Calu3 (cell line): ENCODE results near the gene IL17RB. TPM values are rescaled to one million over a fixed set of nuclear protein-coding genes. Genes with fewer than 3 reads are reported as not detected.

ENCODE experiments used
- BruUV-seq: library from RNA; stranded (reverse); fragments of 400-500 nt; replicated peaks from 2 replicates; lab custom pipeline; 2021; lab: Mats Ljungman, UMichigan
- CTCF ChIA-PET: fragments of 300-600 bp; sonication (Branson Sonifier 250); formaldehyde crosslinking; loops from one replicate; lab custom pipeline; 2022; ENCODE audit warnings: antibody characterized with exemption; lab: Charles Lee
- DNase-seq: peaks from one replicate; pipeline ENCODE4 v3.0.0; 2022
- H3K27ac Mint-ChIP-seq: one replicate; pipeline ENCODE4 v1.8.0; 2022; ENCODE audit warnings: mixed read lengths; ENCODE audit not compliant: unreplicated experiment
- H3K27me3 Mint-ChIP-seq: one replicate; pipeline ENCODE4 v1.8.0; 2022; ENCODE audit warnings: mixed read lengths; ENCODE audit not compliant: unreplicated experiment
- H3K36me3 Mint-ChIP-seq: one replicate; pipeline ENCODE4 v1.8.0; 2022; ENCODE audit warnings: mild to moderate bottlenecking, moderate library complexity, mixed read lengths; ENCODE audit not compliant: insufficient read depth, unreplicated experiment
- H3K4me1 Mint-ChIP-seq: one replicate; pipeline ENCODE4 v1.8.0; 2022; ENCODE audit warnings: mild to moderate bottlenecking, low read depth, mixed read lengths; ENCODE audit not compliant: unreplicated experiment
- H3K4me3 Mint-ChIP-seq: one replicate; pipeline ENCODE4 v1.8.0; 2022; ENCODE audit warnings: mild to moderate bottlenecking, low read depth, moderate library complexity, mixed read lengths; ENCODE audit not compliant: unreplicated experiment
- H3K9me3 Mint-ChIP-seq: one replicate; pipeline ENCODE4 v1.8.0; 2022; ENCODE audit warnings: low read depth, mixed read lengths; ENCODE audit not compliant: unreplicated experiment
- CTCF ChIP-seq: fragments of 200-600 bp; IDR thresholded peaks from one replicate; pipeline ENCODE4 v1.8.0; 2022; ENCODE audit warnings: antibody characterized with exemption; ENCODE audit not compliant: unreplicated experiment
- intact Hi-C: fragments of 100-400 bp; cut with micrococcal nuclease; formaldehyde crosslinking; loops from one replicate; pipeline ENCODE4 v1.10.0; 2022; ENCODE audit not compliant: unreplicated experiment
- total RNA-seq: library from RNA; stranded (reverse); gene quantifications from 2 replicates; pipeline ENCODE4 v1.2.3, GENCODE V29; 2022

Gene IL17RB
- total RNA-seq, 1 experiment from 2014 or later: 21.9 TPM

DNA sequence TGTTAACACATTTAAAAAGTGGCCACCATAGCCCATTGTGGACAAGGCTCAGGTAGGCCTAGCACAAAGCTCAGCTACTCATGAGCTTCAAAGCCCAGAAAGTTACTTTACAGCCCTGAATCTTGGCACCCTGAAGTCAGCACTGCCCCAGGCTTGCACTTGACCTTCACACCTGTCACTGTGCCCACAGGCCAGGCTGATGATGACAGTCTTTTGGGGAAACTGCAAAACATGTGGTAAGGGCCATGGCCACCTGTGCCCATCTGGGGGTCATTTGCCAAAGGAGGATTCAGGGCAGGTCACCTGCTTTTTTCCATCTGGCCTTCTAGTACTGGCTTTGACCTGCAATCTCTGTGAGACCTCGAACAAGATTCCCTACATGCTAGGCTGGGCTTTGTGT lies 11.1 kb upstream of the IL17RB start:
- TF ChIP-seq CTCF: no peak
- H3K27me3 Mint-ChIP-seq: no peaks in the 10 kb centered on the region
- no peak overlapping the region for H3K27ac Mint-ChIP-seq
- H3K4me3 Mint-ChIP-seq: no peak overlapping the region
- H3K9me3 Mint-ChIP-seq: no peaks in the 10 kb centered on the region
- H3K36me3 Mint-ChIP-seq: peaks cover 17% of the 10 kb centered on the region
- CTCF ChIA-PET: no interaction called here
- BruUV-seq: no TSS peak
- intact Hi-C loops: no loop called here
- DNase-seq: no peak
- peaks cover 11% of the 10 kb centered on the region for H3K4me1 Mint-ChIP-seq

- no peaks in the 10 kb centered on the region for H3K9me3 Mint-ChIP-seq
- no TSS peak for BruUV-seq
- H3K4me3 Mint-ChIP-seq: no peak overlapping the region
- H3K27ac Mint-ChIP-seq: no peak overlapping the region
- no peaks in the 10 kb centered on the region for H3K27me3 Mint-ChIP-seq
- peaks cover 17% of the 10 kb centered on the region for H3K36me3 Mint-ChIP-seq
- intact Hi-C loops: no loop called here
- CTCF ChIA-PET: no interaction called here
- no peak for TF ChIP-seq CTCF
- peaks cover 15% of the 10 kb centered on the region for H3K4me1 Mint-ChIP-seq
- DNase-seq: no peak
Observed at GRCh38 chr3:53836084-53836872, 10.1 kb upstream of the IL17RB start.

DNA sequence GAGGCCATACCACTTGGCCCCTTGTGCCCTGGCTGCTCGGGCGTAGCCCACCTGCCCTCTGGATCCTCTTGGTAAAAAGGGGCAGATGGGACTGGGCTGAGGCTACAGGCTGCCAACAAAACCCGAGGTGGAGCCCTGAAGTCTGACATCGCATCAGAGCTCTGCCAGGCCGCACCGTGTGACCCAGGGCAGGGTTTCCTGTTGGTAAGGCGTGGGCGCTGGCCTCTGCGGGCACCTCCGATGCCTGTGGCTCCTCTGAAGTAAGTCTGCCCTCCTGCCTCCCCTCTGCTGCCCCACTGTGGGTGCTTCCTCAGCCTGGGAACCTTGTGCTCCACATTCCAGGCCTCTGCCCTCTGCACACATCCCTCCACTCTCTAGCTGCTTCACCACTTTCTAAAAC lies 9.0 kb upstream of the IL17RB start:
- H3K4me3 Mint-ChIP-seq: no peak overlapping the region
- intact Hi-C loops: no loop called here
- H3K4me1 Mint-ChIP-seq: peaks cover 24% of the 10 kb centered on the region
- peaks cover 16% of the 10 kb centered on the region for H3K36me3 Mint-ChIP-seq
- no TSS peak for BruUV-seq
- CTCF ChIA-PET: no interaction called here
- H3K27ac Mint-ChIP-seq: no peak overlapping the region
- H3K9me3 Mint-ChIP-seq: no peaks in the 10 kb centered on the region
- DNase-seq: no peak
- H3K27me3 Mint-ChIP-seq: no peaks in the 10 kb centered on the region
- no peak for TF ChIP-seq CTCF

DNA sequence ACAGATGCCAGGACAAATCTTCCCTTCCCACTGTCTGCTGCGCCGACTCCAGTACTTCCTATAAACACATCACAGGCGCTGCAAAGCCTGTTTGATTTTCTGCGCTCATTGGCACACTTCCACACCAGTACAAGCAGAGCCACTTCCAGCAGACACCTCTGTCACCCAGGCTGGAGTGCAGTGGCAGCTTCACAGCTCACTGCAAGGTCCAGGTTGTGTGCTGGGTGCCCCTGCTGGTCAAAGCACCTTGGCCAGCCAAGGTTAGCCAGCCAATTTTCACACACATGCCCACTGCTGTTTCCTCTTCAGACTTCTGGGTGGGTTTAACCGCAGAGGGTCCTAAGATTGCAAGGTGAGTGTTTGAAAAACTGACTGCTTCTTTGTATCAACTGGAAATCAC lies 5.1 kb upstream of the IL17RB start:
- BruUV-seq: no TSS peak
- H3K27ac Mint-ChIP-seq: no peak overlapping the region
- CTCF ChIA-PET: interaction anchor here (1.0 kb wide), 1 partner anchor 78 kb away, joined by 3 read pairs; no protein-coding TSS in a partner anchor
- intact Hi-C loops: no loop called here
- H3K27me3 Mint-ChIP-seq: no peaks in the 10 kb centered on the region
- H3K9me3 Mint-ChIP-seq: no peaks in the 10 kb centered on the region
- DNase-seq: peak; percentile 14
- peaks cover 30% of the 10 kb centered on the region for H3K36me3 Mint-ChIP-seq
- peaks cover 56% of the 10 kb centered on the region for H3K4me1 Mint-ChIP-seq
- no peak overlapping the region for H3K4me3 Mint-ChIP-seq
- TF ChIP-seq CTCF: no peak
